GM12873 (cell line): ENCODE data around the gene CKS1B.

Experiments used
- TF ChIP-seq, protein P1 (sequence below): IDR thresholded peaks from 2 replicates; pipeline ENCODE4 v1.5.1; 2012; ENCODE audit warnings: low read depth, mild to moderate bottlenecking, moderate library complexity, low read length, control low read depth; ENCODE audit not compliant: insufficient read depth; ENCODE audit errors: missing control alignments

The CKS1B gene

DNA sequence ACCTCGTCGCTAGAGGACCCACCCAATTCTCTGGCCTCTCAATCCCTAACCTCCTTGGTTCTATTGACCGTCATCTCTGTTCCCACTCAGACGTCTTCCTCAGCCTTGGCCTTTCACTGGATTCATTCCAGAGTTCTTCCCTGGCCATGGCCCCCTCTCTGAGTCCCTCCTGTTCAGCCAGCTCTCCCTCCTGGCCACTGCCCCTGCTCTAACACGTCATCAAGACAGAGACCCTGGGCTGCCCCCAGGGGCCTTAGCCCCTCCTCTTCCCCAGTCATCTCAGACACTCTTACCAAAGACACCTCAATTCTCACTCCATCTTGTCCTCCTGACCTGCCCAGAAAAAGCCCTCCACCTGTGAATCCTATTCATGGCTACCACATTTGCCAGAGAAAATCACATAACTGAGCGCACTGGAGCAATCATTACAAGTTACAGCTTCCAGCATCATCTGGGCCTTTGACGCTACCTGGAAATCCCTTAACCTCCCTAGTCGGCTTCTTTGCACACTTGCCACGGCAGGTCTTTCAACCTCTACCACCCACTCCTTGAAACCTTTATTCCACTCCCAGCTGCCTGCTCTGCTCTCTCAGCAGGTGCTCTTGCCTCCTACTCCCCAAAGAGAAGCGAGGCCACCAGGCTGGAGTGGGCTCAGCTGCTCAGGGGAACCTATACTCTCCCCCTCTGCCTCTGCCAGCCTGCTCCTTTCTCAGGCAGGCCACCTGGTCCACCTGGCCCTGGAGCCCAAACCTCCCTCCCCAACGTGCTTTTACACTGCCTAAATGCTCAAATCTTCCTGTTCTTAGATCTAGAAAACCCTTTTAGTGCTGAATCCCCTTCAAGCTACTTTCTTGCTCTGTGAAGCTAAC lies 45.1 kb downstream of the CKS1B start:
- TF ChIP-seq, protein P1, sequence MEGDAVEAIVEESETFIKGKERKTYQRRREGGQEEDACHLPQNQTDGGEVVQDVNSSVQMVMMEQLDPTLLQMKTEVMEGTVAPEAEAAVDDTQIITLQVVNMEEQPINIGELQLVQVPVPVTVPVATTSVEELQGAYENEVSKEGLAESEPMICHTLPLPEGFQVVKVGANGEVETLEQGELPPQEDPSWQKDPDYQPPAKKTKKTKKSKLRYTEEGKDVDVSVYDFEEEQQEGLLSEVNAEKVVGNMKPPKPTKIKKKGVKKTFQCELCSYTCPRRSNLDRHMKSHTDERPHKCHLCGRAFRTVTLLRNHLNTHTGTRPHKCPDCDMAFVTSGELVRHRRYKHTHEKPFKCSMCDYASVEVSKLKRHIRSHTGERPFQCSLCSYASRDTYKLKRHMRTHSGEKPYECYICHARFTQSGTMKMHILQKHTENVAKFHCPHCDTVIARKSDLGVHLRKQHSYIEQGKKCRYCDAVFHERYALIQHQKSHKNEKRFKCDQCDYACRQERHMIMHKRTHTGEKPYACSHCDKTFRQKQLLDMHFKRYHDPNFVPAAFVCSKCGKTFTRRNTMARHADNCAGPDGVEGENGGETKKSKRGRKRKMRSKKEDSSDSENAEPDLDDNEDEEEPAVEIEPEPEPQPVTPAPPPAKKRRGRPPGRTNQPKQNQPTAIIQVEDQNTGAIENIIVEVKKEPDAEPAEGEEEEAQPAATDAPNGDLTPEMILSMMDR, result no peak

DNA sequence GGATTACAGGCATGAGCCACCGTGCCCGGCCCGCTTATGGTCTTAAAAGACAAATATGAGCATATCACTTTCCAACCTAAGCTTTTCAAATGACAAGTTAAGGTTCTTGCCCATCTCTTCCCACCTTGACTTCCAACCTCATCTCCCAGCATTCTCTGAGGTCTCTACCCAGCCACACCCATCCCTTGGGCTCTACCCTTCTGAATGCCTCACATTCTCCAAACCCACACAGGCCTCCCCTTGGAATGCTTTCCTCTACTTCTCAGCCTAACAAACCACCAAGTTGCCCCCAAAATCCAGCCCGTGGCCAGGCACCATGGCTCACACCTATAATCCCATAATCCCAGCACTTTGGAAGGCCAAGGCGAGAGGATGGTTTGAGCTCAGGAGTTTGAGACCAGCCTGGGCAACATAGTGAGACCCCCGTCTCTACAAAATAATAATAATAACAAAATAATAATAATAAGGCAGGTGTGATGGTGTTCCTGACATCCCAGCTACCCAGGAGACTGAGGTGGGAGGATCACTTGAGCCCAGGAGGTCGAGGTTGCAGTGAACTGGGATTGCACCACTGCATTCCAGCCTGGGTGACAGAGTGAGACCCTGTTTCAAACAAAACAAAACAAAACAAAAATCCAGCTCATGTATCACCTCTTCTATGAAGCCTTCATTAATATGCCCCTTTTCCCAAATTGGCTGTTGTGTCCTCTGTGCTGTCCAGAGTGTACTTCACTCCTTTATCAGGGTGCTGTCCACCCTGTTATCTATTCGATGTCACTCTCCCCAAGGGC lies 47.9 kb downstream of the CKS1B start:
- TF ChIP-seq, protein P1, result no peak

DNA sequence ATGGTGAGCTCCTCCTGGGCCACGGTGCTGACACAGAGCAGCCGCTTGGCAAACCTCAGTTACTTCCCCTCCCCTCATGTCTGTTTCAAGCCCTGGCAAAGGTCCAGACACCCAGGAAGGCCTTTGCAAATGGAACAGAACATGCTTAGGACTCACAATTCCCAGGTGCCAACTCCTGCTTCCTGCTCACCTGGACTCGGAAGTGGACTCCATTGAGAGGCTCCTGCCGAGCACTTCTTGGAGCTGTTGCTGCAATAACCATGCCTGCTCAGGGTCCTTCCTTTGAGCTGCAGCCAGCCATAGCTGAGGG lies 48.4 kb downstream of the CKS1B start:
- TF ChIP-seq, protein P1, result no peak

GRCh38 chr1:155023627-155024026 lies 49.1 kb downstream of the CKS1B start:
- TF ChIP-seq, protein P1, result no peak

DNA sequence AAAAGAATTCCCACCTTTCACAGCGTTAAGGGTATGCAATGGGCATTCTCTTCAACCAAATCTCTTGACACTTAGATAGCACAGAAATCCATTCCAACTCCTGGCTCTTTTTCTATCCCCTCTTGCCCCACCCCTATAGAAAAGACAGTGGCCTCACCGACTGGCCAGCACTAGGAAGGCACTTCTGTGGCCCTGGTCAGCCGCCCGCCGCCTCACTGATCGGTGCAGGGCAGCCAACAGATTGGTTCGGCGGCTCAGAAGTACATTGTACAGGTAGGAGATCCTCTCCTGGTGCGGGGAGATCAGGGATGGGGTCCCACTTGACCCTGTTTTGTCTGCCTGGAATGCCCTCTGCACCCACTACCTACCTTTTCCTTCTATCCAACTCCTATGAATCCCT lies 49.8 kb downstream of the CKS1B start:
- TF ChIP-seq, protein P1, result no peak

- TF ChIP-seq, protein P1, result no peak
These were observed 51.7 kb downstream of the CKS1B start for GRCh38 chr1:155026154-155026553.

DNA sequence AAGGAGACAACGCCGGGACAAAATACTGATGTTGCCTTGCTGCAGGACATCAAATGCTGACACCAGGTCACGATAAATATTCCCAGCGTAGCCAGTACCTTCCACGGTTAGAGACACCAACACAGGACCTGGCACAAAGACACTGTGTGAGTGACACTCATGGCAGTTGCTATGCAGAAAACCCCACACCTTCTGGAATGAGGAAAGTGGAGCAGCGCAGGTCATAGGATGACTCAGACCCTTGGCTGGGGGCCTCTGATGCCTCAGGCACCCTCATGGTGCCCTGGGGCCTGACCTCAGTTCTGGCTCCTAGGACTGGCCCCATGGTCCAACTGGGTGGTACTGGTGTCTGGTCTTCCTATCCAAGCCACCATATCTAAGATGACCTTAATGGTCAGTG lies 52.1 kb downstream of the CKS1B start:
- TF ChIP-seq, protein P1, result no peak
